Measurements from ENCODE around the gene CD80. TPM values are rescaled to one million over a fixed set of nuclear protein-coding genes. Genes with fewer than 3 reads are reported as not detected.

Gene CD80
- total RNA-seq, 2 experiments from 2014 or later = 0.17 to 0.41 TPM

- Mint-ChIP-seq H3K9me3 (no peaks in the 10 kb centered on the region), H3K4me1 (ENCODE audit: low read depth) (no peaks in the 10 kb centered on the region), H3K36me3 (ENCODE audit: low read depth) (peaks cover 55% of the 10 kb centered on the region), H3K27ac (no peak overlapping the region), H3K27me3 (no peaks in the 10 kb centered on the region), H3K4me3 (no peak overlapping the region)
- TF ChIP-seq, protein P1, sequence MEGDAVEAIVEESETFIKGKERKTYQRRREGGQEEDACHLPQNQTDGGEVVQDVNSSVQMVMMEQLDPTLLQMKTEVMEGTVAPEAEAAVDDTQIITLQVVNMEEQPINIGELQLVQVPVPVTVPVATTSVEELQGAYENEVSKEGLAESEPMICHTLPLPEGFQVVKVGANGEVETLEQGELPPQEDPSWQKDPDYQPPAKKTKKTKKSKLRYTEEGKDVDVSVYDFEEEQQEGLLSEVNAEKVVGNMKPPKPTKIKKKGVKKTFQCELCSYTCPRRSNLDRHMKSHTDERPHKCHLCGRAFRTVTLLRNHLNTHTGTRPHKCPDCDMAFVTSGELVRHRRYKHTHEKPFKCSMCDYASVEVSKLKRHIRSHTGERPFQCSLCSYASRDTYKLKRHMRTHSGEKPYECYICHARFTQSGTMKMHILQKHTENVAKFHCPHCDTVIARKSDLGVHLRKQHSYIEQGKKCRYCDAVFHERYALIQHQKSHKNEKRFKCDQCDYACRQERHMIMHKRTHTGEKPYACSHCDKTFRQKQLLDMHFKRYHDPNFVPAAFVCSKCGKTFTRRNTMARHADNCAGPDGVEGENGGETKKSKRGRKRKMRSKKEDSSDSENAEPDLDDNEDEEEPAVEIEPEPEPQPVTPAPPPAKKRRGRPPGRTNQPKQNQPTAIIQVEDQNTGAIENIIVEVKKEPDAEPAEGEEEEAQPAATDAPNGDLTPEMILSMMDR (IDR thresholded peaks at IDR 0.05) = no peak
- no peak overlapping the region for H3K27ac ChIP-seq (ENCODE audit: low read depth in 1 of 2, low read length in 2 of 2)
- DNase-seq = no peak
- POLR2A ChIA-PET = no interaction called here
- H3K4me1 ChIP-seq (ENCODE audit: insufficient read depth, low read length) = no peaks in the 10 kb centered on the region
- no peaks in the 10 kb centered on the region for H3K27me3 ChIP-seq (ENCODE audit: control insufficient read depth in 1 of 2, insufficient read depth in 2 of 2, low read length in 2 of 2)
- no peaks in the 10 kb centered on the region for H3K9me3 ChIP-seq (ENCODE audit: control insufficient read depth in 1 of 2, insufficient read depth in 1 of 2, low read length in 2 of 2)
- intact Hi-C loops (cut with DNase I, micrococcal nuclease) = loop anchor here in 1 of 2 experiments (10.0 kb wide), 2 partner anchors 853 to 1103 kb away; partner anchors contain the start of genes LRRC58 and NDUFB4
- CTCF ChIA-PET = no interaction called here
- H3K36me3 ChIP-seq (ENCODE audit: insufficient read depth, low read length) = peaks cover 33% of the 10 kb centered on the region
- ATAC-seq (ENCODE audit: poor library complexity) = no peak
- no peak overlapping the region for H3K4me3 ChIP-seq (ENCODE audit: low read length)
Observed at GRCh38 chr3:119492128-119492527, 67.3 kb downstream of the CD80 start.

GRCh38 chr3:119490153-119490552 lies 69.3 kb downstream of the CD80 start:
- no peak for ATAC-seq (ENCODE audit: poor library complexity)
- Mint-ChIP-seq H3K9me3 (no peaks in the 10 kb centered on the region), H3K27me3 (no peaks in the 10 kb centered on the region), H3K4me1 (ENCODE audit: low read depth) (no peaks in the 10 kb centered on the region), H3K4me3 (no peak overlapping the region), H3K36me3 (ENCODE audit: low read depth) (peaks cover 75% of the 10 kb centered on the region), H3K27ac (no peak overlapping the region)
- Histone ChIP-seq H3K36me3 (ENCODE audit: insufficient read depth, low read length) (peaks cover 52% of the 10 kb centered on the region), H3K4me3 (ENCODE audit: low read length) (no peak overlapping the region), H3K27ac (ENCODE audit: low read depth in 1 of 2, low read length in 2 of 2) (no peak overlapping the region), H3K4me1 (ENCODE audit: insufficient read depth, low read length) (no peaks in the 10 kb centered on the region), H3K9me3 (ENCODE audit: control insufficient read depth in 1 of 2, insufficient read depth in 1 of 2, low read length in 2 of 2) (no peaks in the 10 kb centered on the region), H3K27me3 (ENCODE audit: control insufficient read depth in 1 of 2, insufficient read depth in 2 of 2, low read length in 2 of 2) (no peaks in the 10 kb centered on the region)
- intact Hi-C loops (cut with DNase I, micrococcal nuclease) = loop anchor here in 1 of 2 experiments (10.0 kb wide), 2 partner anchors 855 to 1105 kb away; partner anchors contain the start of genes LRRC58 and NDUFB4
- no peak for DNase-seq
- ChIA-PET CTCF (interaction anchor here (1.4 kb wide), 1 partner anchor 14 kb away, joined by 3 read pairs; no protein-coding TSS in a partner anchor), POLR2A (interaction anchor here (1.1 to 3.5 kb wide), 3 partner anchors 8 to 27 kb away, joined by 4 to 15 read pairs (median 4); partner anchors contain the start of genes TIMMDC1 and TMEM39A)
- TF ChIP-seq, protein P1 (IDR thresholded peaks at IDR 0.05) = no peak

DNA sequence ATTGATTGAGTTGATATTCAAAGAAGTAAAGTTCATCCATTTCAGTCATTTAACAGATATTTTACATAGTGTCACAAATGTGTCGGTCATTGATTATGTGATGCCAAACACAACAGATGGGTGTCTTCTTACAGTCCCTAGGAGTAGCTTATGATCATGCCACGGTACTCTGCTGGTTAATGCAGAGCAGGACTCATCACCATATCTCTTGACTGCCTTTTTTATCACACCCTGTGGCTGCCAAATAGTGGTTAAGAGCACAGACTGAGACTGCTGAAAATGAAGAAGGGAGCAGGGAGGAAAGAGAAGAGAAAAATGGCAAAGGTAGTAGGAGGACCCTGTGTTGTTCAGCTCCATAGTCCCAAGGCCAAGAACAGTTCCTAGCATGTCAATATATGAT lies 73.9 kb downstream of the CD80 start:
- ChIA-PET CTCF (no interaction called here), POLR2A (no interaction called here)
- no peaks in the 10 kb centered on the region for H3K9me3 ChIP-seq (ENCODE audit: control insufficient read depth in 1 of 2, insufficient read depth in 1 of 2, low read length in 2 of 2)
- H3K4me1 Mint-ChIP-seq (ENCODE audit: low read depth) = no peaks in the 10 kb centered on the region
- ATAC-seq (ENCODE audit: poor library complexity) (no peak), DNase-seq (no peak)
- H3K9me3 Mint-ChIP-seq = no peaks in the 10 kb centered on the region
- TF ChIP-seq, protein P1 (IDR thresholded peaks at IDR 0.05) = no peak
- H3K27me3 Mint-ChIP-seq = no peaks in the 10 kb centered on the region
- H3K27ac Mint-ChIP-seq = no peak overlapping the region
- no peak overlapping the region for H3K4me3 ChIP-seq (ENCODE audit: low read length)
- H3K4me1 ChIP-seq (ENCODE audit: insufficient read depth, low read length) = no peaks in the 10 kb centered on the region
- H3K27me3 ChIP-seq (ENCODE audit: control insufficient read depth in 1 of 2, insufficient read depth in 2 of 2, low read length in 2 of 2) = no peaks in the 10 kb centered on the region
- peaks cover 66% of the 10 kb centered on the region for H3K36me3 ChIP-seq (ENCODE audit: insufficient read depth, low read length)
- intact Hi-C loops (cut with DNase I, micrococcal nuclease) = no loop called here
- H3K27ac ChIP-seq (ENCODE audit: low read depth in 1 of 2, low read length in 2 of 2) = no peak overlapping the region
- H3K4me3 Mint-ChIP-seq = no peak overlapping the region
- peaks cover 86% of the 10 kb centered on the region for H3K36me3 Mint-ChIP-seq (ENCODE audit: low read depth)

Measured in CD4-positive, alpha-beta T cell (primary cell).